Neural progenitor cell (in vitro differentiated cells): Measurements from ENCODE around the gene FGD3. TPM values are rescaled to one million over a fixed set of nuclear protein-coding genes. Genes with fewer than 3 reads are reported as not detected.

Experiments
- DNase-seq: peaks from one replicate; pipeline ENCODE4 v3.0.0-alpha.2; 2016; ENCODE audit warnings: low spot score
- H2AFZ ChIP-seq: fragments of 200-600 bp; sonication (generic); replicated peaks from 2 replicates; pipeline ENCODE4 v1.6.1; 2016; ENCODE audit warnings: antibody characterized with exemption
- H3F3A ChIP-seq: fragments of 200-600 bp; sonication (generic); 2 replicates; pipeline ENCODE4 v1.6.1; 2016; ENCODE audit warnings: antibody characterized with exemption, low read depth
- H3K27ac ChIP-seq: fragments of 200-600 bp; sonication (generic); 2 replicates; pipeline ENCODE4 v1.5.1; 2016; ENCODE audit warnings: mild to moderate bottlenecking
- H3K27me3 ChIP-seq: fragments of 200-600 bp; sonication (generic); 2 replicates; pipeline ENCODE4 v1.6.1; 2016; ENCODE audit warnings: mild to moderate bottlenecking, moderate library complexity
- H3K36me3 ChIP-seq: fragments of 200-600 bp; sonication (generic); 2 replicates; pipeline ENCODE4 v1.5.1; 2016
- H3K4me1 ChIP-seq: fragments of 200-600 bp; sonication (generic); 2 replicates; pipeline ENCODE4 v1.6.1; 2016; ENCODE audit warnings: mixed run types
- H3K4me2 ChIP-seq: fragments of 200-600 bp; sonication (generic); 2 replicates; pipeline ENCODE4 v1.6.1; 2016
- H3K4me3 ChIP-seq: fragments of 200-600 bp; sonication (generic); 2 replicates; pipeline ENCODE4 v1.5.1; 2016
- H3K79me2 ChIP-seq: fragments of 200-600 bp; sonication (generic); 2 replicates; pipeline ENCODE4 v1.6.1; 2016; ENCODE audit warnings: low read depth
- H3K9ac ChIP-seq: fragments of 200-600 bp; sonication (generic); 2 replicates; pipeline ENCODE4 v1.6.1; 2016
- H3K9me3 ChIP-seq: fragments of 200-600 bp; sonication (generic); 2 replicates; pipeline ENCODE4 v1.5.1; 2016; ENCODE audit warnings: low read depth
- H4K20me1 ChIP-seq: fragments of 200-600 bp; sonication (generic); 2 replicates; pipeline ENCODE4 v1.6.1; 2016; ENCODE audit warnings: low read depth
- H3K27ac Mint-ChIP-seq: 3 replicates; pipeline ENCODE4 v1.8.0; 2021; ENCODE audit warnings: mixed read lengths
- H3K27me3 Mint-ChIP-seq: 2 replicates; pipeline ENCODE4 v1.8.0; 2022; ENCODE audit warnings: low read depth, mild to moderate bottlenecking, inconsistent platforms, moderate library complexity, mixed read lengths; ENCODE audit not compliant: insufficient read depth
- H3K36me3 Mint-ChIP-seq: 3 replicates; pipeline ENCODE4 v1.8.0; 2021; ENCODE audit warnings: mixed read lengths
- H3K4me1 Mint-ChIP-seq: 3 replicates; pipeline ENCODE4 v1.8.0; 2021; ENCODE audit warnings: mixed read lengths
- H3K4me3 Mint-ChIP-seq: 3 replicates; pipeline ENCODE4 v1.8.0; 2021; ENCODE audit warnings: mild to moderate bottlenecking, moderate library complexity, mixed read lengths
- H3K9me3 Mint-ChIP-seq: 3 replicates; pipeline ENCODE4 v1.8.0; 2020; ENCODE audit warnings: mixed read lengths
- CTCF ChIP-seq: fragments of 200-600 bp; sonication (generic); IDR thresholded peaks from 2 replicates; pipeline ENCODE4 v1.5.1; 2017; ENCODE audit warnings: antibody characterized with exemption, mild to moderate bottlenecking
- EZH2 ChIP-seq: fragments of 200-600 bp; sonication (generic); IDR thresholded peaks from 2 replicates; pipeline ENCODE4 v1.6.1; 2017; ENCODE audit warnings: antibody characterized with exemption, mild to moderate bottlenecking, moderate library complexity
- EZH2phosphoT487 ChIP-seq: fragments of 200-600 bp; sonication (generic); IDR thresholded peaks from 2 replicates; pipeline ENCODE4 v1.6.1; 2017; ENCODE audit warnings: antibody characterized with exemption
- total RNA-seq: library from RNA; depleted of rRNA; stranded (reverse); fragments of >200 nt; gene quantifications from 2 replicates; pipeline ENCODE4 v1.2.3, GENCODE V29; 2015; ENCODE audit warnings: low replicate concordance

The FGD3 gene
- total RNA-seq, 1 donor from 2014 or later, result 0.56 TPM

- Mint-ChIP-seq H3K27me3 (peaks cover 5% of the 10 kb centered on the region), H3K27ac (no peak overlapping the region), H3K9me3 (no peaks in the 10 kb centered on the region), H3K36me3 (no peaks in the 10 kb centered on the region), H3K4me3 (no peak overlapping the region), H3K4me1 (peaks cover 7% of the 10 kb centered on the region)
- Histone ChIP-seq H3K79me2 (no peaks in the 10 kb centered on the region), H3K9ac (no peak overlapping the region), H3K9me3 (no peaks in the 10 kb centered on the region), H3K27ac (no peak overlapping the region), H3K27me3 (no peaks in the 10 kb centered on the region), H3F3A (no peaks in the 10 kb centered on the region), H3K4me2 (no peak overlapping the region), H4K20me1 (no peaks in the 10 kb centered on the region), H3K4me3 (no peak overlapping the region), H2AFZ (no peak overlapping the region), H3K36me3 (no peaks in the 10 kb centered on the region), H3K4me1 (no peaks in the 10 kb centered on the region)
- TF ChIP-seq EZH2phosphoT487 (no peak), CTCF (no peak), EZH2 (no peak)
- DNase-seq, result no peak
Observed at GRCh38 chr9:93076101-93076791, 128.9 kb downstream of the FGD3 start.

- Mint-ChIP-seq H3K4me3 (no peak overlapping the region), H3K27me3 (peaks cover 2% of the 10 kb centered on the region), H3K27ac (no peak overlapping the region), H3K9me3 (no peaks in the 10 kb centered on the region), H3K36me3 (no peaks in the 10 kb centered on the region), H3K4me1 (peaks cover 10% of the 10 kb centered on the region)
- H3K9ac ChIP-seq, result no peak overlapping the region
- no peak overlapping the region for H3K4me2 ChIP-seq
- DNase-seq, result no peak
- H3K27ac ChIP-seq, result no peak overlapping the region
- H2AFZ ChIP-seq, result no peak overlapping the region
- H3K36me3 ChIP-seq, result no peaks in the 10 kb centered on the region
- TF ChIP-seq EZH2, result no peak
- TF ChIP-seq CTCF, result no peak
- TF ChIP-seq EZH2phosphoT487, result no peak
- no peaks in the 10 kb centered on the region for H3K9me3 ChIP-seq
- no peaks in the 10 kb centered on the region for H3K79me2 ChIP-seq
- no peaks in the 10 kb centered on the region for H3F3A ChIP-seq
- no peaks in the 10 kb centered on the region for H4K20me1 ChIP-seq
- no peaks in the 10 kb centered on the region for H3K4me1 ChIP-seq
- no peaks in the 10 kb centered on the region for H3K27me3 ChIP-seq
- H3K4me3 ChIP-seq, result no peak overlapping the region
Observed at GRCh38 chr9:93076792-93077128, 129.4 kb downstream of the FGD3 start.

GRCh38 chr9:93077367-93077766 is 130.0 kb downstream of the FGD3 start:
- Histone ChIP-seq H4K20me1 (no peaks in the 10 kb centered on the region), H2AFZ (no peak overlapping the region), H3K9me3 (no peaks in the 10 kb centered on the region), H3K4me3 (no peak overlapping the region), H3K4me1 (no peaks in the 10 kb centered on the region), H3F3A (no peaks in the 10 kb centered on the region), H3K79me2 (no peaks in the 10 kb centered on the region), H3K27me3 (no peaks in the 10 kb centered on the region), H3K27ac (no peak overlapping the region), H3K36me3 (no peaks in the 10 kb centered on the region), H3K9ac (no peak overlapping the region), H3K4me2 (no peak overlapping the region)
- H3K9me3 Mint-ChIP-seq, result no peaks in the 10 kb centered on the region
- H3K27me3 Mint-ChIP-seq, result peaks cover 2% of the 10 kb centered on the region
- H3K27ac Mint-ChIP-seq, result peak overlapping the region; percentile 4
- H3K36me3 Mint-ChIP-seq, result no peaks in the 10 kb centered on the region
- TF ChIP-seq EZH2phosphoT487, result no peak
- no peak overlapping the region for H3K4me3 Mint-ChIP-seq
- H3K4me1 Mint-ChIP-seq, result peaks cover 12% of the 10 kb centered on the region
- DNase-seq, result no peak

GRCh38 chr9:93077811-93078210 is 130.5 kb downstream of the FGD3 start:
- Histone ChIP-seq H3K9ac (no peak overlapping the region), H3K4me3 (no peak overlapping the region), H4K20me1 (no peaks in the 10 kb centered on the region), H2AFZ (no peak overlapping the region), H3K9me3 (no peaks in the 10 kb centered on the region), H3K4me1 (no peaks in the 10 kb centered on the region), H3K79me2 (no peaks in the 10 kb centered on the region), H3K36me3 (no peaks in the 10 kb centered on the region), H3K4me2 (no peak overlapping the region), H3K27ac (no peak overlapping the region), H3F3A (no peaks in the 10 kb centered on the region), H3K27me3 (no peaks in the 10 kb centered on the region)
- no peak for TF ChIP-seq EZH2phosphoT487
- Mint-ChIP-seq H3K27me3 (peaks cover 2% of the 10 kb centered on the region), H3K4me1 (peaks cover 12% of the 10 kb centered on the region), H3K9me3 (no peaks in the 10 kb centered on the region), H3K27ac (no peak overlapping the region), H3K36me3 (no peaks in the 10 kb centered on the region), H3K4me3 (no peak overlapping the region)
- DNase-seq, result no peak
